GM18858 (cell line): Measurements from ENCODE around the gene DLST.

Experiments used
- ATAC-seq: cut with Tn5 transposase; IDR thresholded peaks from one replicate; pipeline ENCODE4 v1.9.1; 2021; ENCODE audit not compliant: unreplicated experiment

The DLST gene

DNA sequence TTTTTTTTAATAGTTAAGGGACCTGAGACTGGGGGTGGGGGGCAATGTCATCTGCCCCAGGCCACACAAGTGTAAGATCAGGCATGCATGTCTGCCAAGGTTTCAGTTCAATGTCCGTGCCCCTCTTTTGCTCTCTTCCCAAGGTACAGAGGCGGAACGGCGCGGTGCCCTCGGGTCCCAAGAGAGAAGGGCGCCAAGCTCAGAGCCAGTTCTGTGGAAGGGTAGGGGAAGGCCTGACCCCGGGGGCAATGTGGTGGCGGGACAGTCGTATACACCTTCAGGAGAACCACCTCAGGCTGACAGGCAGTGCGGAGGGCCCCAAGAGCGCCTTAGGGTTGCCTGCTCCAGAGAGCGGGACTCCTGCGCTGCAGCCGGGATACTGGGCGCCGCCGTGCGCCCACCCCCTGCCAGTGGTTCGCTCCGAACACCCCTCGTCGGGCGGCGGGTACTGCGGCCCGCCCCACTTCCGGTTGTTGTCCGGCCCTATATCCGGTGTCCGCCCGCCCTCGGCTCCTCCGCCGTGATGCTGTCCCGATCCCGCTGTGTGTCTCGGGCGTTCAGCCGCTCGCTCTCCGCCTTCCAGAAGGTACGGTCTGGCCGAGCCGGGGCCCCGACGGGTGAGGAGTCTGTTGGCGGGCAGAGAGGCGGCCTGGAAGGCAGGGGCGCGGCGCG lies at the start of gene DLST:
TSS of gene DLST (plus strand) at position 486 of the 672 bp plus-strand sequence. CDS start at position 524, 38 bp downstream.
- ATAC-seq: peak; percentile 65

GRCh38 chr14:74832849-74833248 lies 48.9 kb upstream of the DLST start:
- no peak for ATAC-seq

DNA sequence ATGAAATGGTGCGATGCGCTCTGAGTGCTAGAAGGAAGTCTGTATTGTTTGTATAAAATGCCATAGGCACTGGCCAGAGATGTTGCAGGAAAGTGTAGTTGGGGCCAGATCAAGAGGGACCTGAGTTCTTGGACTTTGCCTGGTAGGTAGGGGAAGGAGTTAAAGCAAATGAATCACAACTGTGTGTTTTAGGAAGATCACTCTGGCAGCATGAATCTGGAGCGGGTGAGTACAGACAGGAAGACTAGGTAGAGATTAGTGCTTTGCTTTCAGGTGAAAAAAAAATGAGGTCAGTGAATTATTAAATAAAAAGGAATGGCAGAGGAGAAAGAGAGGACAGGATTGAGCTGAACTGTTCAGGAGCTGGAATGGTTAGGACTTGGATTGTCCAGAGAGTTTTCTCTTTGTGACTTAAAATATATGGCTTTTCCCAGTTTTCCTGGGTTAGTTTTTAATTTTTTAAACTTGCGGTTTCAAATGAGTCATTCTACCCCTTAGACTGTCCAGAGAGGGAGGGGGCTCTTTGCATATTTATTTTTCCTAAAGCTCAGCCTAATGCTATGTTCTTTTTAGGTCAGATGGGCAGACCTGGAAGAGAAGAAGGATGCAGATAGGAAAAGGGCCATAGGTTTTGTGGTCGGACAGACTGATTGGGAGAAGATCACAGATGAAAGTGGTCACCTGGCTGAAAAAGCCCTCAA lies 46.9 kb upstream of the DLST start:
- no peak for ATAC-seq

- ATAC-seq: no peak
Measured at GRCh38 chr14:74835645-74836250, 46.0 kb upstream of the DLST start.

DNA sequence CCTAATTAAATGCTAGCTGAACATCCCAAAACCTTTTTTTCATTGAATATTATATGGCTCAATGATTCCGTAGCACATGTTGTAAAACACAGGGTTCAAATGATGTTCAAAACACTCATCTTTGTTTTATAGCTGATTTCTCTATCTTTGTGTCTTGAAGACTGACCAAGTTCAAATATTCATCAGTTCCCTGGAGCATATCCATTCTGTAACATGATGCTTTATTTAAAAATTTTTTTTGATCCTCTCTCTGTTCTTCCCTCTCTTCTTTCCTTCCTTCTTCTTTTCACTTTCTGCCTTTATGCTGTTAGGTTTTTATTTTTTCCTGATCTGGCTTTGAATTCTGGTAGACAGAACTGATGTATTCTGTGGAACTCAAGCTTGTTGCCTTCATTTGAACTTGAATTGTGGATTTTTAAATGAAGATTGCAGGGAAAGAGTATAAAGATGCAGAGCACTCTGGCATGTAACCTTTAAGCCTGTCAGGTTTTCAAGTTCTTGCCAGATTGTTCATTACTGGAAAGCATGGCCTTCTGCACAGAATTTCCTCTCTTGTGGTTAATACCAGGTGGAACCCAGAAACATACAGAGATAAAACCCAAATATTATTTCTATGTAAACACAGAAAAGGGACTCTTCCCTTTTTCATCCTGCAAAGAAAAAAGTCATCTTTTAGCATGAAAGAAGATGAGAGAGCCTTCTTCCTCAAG lies 45.3 kb upstream of the DLST start:
- no peak for ATAC-seq

DNA sequence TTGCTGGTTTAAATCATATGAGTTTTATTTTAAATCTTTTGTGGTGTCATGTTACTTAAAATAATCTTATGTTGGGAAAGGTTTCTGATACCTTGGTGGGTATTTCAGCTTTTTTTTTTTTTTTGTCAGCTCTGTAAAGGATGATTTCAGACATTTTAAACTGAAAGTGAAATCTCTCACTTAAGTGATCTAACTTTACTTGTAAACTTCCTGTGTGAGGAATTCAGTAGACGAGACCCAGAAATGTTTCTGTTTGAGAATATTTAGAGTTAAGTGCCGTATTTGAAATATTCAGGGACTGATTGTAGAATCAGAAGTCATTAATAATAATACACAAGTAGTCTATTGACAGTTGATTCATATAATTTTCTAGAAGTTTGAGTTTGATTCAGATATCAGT lies 43.5 kb upstream of the DLST start:
- ATAC-seq: no peak

DNA sequence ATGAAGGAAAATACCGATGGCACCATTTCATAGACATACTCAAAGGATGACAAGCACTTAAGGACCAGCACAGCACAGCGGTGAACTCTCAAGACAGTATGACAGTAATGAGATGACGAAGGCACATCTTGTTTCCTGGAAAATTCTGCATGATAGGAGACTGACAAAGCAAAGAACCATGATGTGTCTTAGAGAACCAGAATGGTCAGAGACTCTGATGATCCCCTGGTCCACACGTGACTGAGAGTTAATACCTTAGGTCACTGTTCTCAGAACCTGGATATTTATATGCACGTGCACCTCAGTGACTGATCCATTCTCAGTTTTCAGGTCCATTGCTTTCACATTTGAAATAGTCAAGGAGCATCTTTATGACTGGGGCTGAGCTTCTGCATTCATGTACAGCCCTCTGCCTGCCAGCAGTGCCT lies 41.1 kb upstream of the DLST start:
- peak; percentile 41 for ATAC-seq

GRCh38 chr14:74841230-74842207 lies 40.2 kb upstream of the DLST start:
- ATAC-seq: peak; percentile 58

DNA sequence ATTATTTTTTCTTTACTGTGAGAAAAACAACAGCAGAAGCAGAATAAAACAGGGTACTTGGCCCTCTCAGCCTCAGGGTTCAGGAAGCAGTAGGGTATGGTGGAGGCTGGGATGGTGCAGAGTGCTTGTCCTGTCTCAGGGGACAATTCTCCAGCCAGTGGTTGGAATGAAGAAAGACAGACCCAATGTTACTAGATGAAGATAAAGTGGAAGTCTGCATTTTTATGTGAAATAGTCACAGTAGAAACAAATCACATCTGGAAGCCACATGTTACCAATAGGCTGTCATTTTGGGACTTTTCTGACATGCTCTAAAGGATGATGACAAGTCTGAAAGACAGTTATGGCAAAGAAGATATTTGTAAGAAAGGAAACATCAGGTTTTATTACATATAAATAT lies 38.1 kb upstream of the DLST start:
- no peak for ATAC-seq

GRCh38 chr14:74846168-74846567 lies 35.5 kb upstream of the DLST start:
- ATAC-seq: no peak

DNA sequence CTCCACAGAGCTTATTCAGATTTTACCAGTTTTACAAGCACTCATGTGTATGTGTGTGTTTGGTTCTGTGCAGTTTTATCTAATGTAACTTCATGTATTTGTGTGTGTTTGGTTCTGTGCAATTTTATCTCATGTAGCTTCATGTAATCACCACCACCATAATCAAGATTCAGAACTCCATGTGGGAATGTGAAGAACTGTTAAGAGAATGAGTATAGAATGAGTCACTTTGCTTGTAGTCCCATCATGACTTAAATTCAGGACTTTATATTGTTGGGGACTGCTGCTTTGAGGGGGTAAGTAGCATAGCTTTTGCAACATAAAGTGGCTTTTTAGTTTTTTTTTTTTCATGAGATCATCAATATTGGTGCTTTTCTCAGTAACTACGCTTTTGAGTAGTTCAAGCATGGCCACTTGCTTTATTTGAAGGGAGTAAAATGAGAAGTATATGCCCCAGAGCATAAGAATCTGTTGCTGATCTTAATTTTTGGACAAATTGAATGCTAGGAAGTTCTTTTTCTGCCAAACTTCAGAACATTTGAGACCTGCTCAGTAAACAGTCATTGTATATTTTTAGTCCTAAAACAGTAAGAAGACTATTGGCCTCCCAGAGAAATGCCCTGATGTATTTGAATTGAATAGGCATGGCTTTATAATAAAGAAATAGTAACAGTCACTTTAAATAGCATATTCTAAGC lies 34.6 kb upstream of the DLST start:
- no peak for ATAC-seq

GRCh38 chr14:74848768-74849167 lies 32.9 kb upstream of the DLST start:
- ATAC-seq: no peak

- no peak for ATAC-seq
Measured at GRCh38 chr14:74852922-74853530, 28.7 kb upstream of the DLST start.

- ATAC-seq: no peak
Measured at GRCh38 chr14:74853581-74853980, 28.1 kb upstream of the DLST start.

GRCh38 chr14:74855021-74855420 lies 26.7 kb upstream of the DLST start:
- no peak for ATAC-seq

GRCh38 chr14:74855945-74856344 lies 25.8 kb upstream of the DLST start:
- no peak for ATAC-seq

DNA sequence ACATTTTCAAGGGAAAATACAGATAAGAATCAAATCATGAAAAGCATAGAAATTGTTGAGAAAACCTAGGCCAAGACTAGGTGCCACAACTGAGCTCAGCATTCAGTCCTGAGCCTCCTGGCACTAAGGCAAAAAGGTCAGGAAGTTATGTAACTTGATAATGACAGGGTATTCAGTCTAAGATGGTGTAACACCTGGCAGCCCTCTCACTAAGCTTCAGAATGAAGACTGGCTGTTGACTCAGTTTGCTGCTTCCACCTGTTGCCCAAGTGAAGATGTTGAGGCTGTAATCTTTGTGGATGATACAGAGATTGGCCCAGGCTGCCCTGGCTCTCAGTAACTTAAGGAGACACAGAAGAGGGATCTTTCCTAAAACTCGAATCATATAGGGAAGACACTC lies 25.4 kb upstream of the DLST start:
- ATAC-seq: no peak

- ATAC-seq: no peak
Measured at GRCh38 chr14:74858022-74858421, 23.7 kb upstream of the DLST start.

DNA sequence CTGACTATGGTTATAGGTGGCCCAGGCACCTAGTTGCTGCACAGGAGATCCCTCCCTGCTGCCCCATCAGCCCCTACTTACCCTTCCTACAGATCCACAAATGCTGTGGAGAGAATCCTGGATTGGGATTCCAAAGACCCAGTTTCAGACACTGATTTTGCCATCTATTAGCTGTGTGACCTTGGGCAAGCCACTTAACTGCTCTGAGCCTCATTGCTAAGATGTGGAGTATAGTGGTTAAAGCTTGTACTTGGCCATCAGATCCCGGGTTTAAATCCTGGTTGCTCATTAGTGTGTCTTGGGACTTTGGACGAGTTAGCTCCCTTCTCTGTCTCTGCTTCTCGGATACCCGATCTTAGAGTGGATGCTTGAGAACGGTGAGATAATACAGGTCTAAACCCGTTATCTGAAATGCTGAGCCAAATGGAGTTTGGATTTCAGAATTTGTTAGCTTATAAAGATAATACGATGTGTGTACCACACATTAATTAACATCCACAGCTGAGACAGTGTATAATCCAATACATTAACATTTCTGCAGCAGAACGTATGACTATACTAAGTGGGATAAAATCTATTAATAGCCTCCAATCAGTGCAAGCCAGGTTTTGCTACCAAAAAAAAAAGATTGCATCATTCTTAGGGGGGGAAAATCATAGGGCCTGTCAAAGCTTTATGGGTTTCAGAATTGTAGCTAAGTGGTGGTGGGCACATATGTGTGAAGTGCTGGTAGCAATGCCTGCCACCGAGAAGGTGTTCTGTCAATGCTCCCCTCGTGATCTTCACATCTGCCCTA lies 21.8 kb upstream of the DLST start:
- ATAC-seq: no peak
